Colonic mucosa (tissue), 4 donors: ENCODE data around the gene MYH11. TPM values are rescaled to one million over a fixed set of nuclear protein-coding genes. Genes with fewer than 3 reads are reported as not detected.

ENCODE experiments used
- DNase-seq: peaks from one replicate; pipeline ENCODE4 v3.0.0-alpha.2; 2020
- H3K27ac ChIP-seq: fragments of 200-600 bp; one replicate; pipeline ENCODE4 v1.8.0; 2021
- H3K27me3 ChIP-seq: fragments of 200-600 bp; one replicate; pipeline ENCODE4 v1.8.0; 2021
- H3K36me3 ChIP-seq: fragments of 200-600 bp; one replicate; pipeline ENCODE4 v1.8.0; 2021
- H3K4me1 ChIP-seq: fragments of 200-600 bp; one replicate; pipeline ENCODE4 v1.8.0; 2021; ENCODE audit warnings: mild to moderate bottlenecking
- H3K4me3 ChIP-seq: fragments of 200-600 bp; one replicate; pipeline ENCODE4 v1.8.0; 2021
- H3K9ac ChIP-seq, 2 donors: one replicate each; pipeline ENCODE4 v1.7.0; 2013; ENCODE audit warnings: control low read depth in 2 of 2, low read depth in 2 of 2, low read length in 2 of 2
- H3K9me3 ChIP-seq: fragments of 200-600 bp; one replicate; pipeline ENCODE4 v1.8.0; 2021
- CTCF ChIP-seq: fragments of 200-600 bp; IDR thresholded peaks from one replicate; pipeline ENCODE4 v1.8.0; 2022; ENCODE audit warnings: antibody characterized with exemption, mild to moderate bottlenecking
- intact Hi-C: fragments of 100-400 bp; cut with DNase I; formaldehyde crosslinking; loops from one replicate; pipeline ENCODE4 v1.14.1; 2022
- total RNA-seq, 2 donors: library from RNA; stranded (reverse); fragmentation: NEBNext Ultra II Directional in 1 of 2; extraction: Animal tissue kit (Norgen Biotek cat#: 25700) in 1 of 2; gene quantifications; one replicate each; pipeline ENCODE4 v1.2.1, GENCODE V29; 2021
- donor health status: healthy.
- donor health status: DM: no; HTN: no; CAD: no.
- donor health status: DM: no; HTN: no; CAD: no.

The MYH11 gene
- total RNA-seq, 2 donors from 2014 or later: 30.0 to 770 TPM

DNA sequence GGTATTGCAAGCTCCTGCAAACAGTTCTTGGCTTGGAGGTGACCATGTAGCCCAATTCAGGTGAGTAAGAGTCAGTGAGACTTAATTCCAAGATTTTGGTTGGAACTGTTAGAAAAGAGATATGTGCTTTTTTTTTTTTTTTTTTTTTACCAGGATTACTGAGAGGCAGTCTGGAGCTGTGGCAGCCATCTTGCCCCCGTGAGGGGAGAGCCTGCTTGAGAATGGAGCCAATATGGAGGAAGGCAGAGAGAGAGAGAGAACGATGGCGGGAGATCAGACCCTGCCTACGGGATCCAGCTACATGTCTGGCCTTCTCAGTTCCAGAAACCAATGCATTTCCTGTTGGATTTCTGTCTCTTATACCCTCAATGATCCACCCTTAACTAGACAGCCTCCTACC lies 97.8 kb downstream of the MYH11 start:
- Histone ChIP-seq H3K9me3 (no peaks in the 10 kb centered on the region), H3K27me3 (no peaks in the 10 kb centered on the region), H3K36me3 (no peaks in the 10 kb centered on the region), H3K27ac (no peak overlapping the region), H3K4me3 (no peak overlapping the region), H3K9ac (no peak overlapping the region), H3K4me1 (no peaks in the 10 kb centered on the region)
- intact Hi-C loops: no loop called here
- no peak for DNase-seq
- TF ChIP-seq CTCF: no peak

DNA sequence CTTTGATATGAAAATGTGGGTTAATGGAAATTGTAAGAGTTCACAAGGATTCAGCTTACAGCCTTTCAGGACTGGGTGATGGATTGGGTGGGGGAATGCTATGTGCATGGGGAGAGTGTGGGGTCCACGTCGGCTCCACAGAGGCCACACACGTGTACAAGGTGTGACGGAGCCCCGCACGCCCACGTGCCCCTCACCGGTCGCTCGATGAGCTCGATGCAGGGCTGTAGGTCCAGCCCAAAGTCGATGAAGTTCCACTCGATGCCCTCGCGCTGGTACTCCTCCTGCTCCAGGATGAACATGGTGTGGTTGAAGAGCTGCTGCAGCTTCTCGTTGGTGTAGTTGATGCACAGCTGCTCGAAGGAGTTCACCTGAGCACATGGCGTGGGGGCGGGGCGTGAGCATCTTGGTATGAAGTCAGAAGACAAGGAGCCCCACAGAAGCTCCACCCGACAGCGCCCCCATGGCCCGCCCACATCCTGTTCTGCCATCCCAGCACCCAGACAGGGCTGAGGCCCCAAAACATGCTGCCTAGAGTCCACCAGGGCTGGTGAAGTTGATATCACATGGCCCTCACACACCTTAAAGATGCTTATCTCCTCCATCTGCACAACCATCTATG lies 99.1 kb downstream of the MYH11 start:
- no peaks in the 10 kb centered on the region for H3K4me1 ChIP-seq
- no peak overlapping the region for H3K9ac ChIP-seq
- no peaks in the 10 kb centered on the region for H3K27me3 ChIP-seq
- no peak overlapping the region for H3K27ac ChIP-seq
- H3K4me3 ChIP-seq: no peak overlapping the region
- DNase-seq: no peak
- no peaks in the 10 kb centered on the region for H3K36me3 ChIP-seq
- no peak for TF ChIP-seq CTCF
- H3K9me3 ChIP-seq: no peaks in the 10 kb centered on the region
- intact Hi-C loops: no loop called here

GRCh38 chr16:15757077-15757386 lies 99.8 kb downstream of the MYH11 start:
- Histone ChIP-seq H3K4me3 (no peak overlapping the region), H3K9me3 (no peaks in the 10 kb centered on the region), H3K9ac (no peak overlapping the region), H3K4me1 (no peaks in the 10 kb centered on the region), H3K27ac (no peak overlapping the region), H3K36me3 (no peaks in the 10 kb centered on the region), H3K27me3 (no peaks in the 10 kb centered on the region)
- no peak for DNase-seq
- no peak for TF ChIP-seq CTCF
- intact Hi-C loops: no loop called here

DNA sequence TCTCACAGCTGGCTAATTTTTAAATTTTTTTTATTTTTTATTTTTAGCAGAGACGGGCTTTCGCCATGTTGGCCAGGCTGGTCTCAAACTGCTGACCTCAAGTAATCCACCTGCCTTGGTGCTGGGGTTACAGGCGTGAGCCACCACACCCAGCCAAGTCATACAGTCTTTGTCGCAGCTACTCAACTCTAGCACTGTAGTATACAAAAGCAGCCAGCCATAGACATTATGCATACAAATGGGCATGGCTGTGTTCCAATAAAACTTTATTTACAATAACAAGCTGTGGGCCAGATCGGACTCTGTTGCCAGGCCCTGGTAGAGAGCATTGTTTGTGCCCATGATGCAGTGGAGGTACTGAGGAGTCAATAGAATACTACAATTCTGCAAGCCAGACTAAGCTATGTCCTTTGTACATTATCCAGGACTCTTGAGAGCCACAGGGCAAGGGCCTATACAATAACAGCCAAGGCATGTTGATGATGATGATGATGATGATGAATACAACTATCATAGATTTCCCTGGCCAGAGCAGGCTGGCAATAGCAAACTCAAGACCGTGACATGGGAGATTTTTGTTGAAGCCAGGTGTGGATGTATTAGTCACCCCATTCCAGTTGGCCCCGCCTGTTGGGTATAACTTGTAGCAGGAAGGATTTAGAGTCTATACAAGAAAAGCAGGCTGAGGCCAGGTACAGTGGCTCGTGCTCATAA lies 101.8 kb downstream of the MYH11 start:
- TF ChIP-seq CTCF: no peak
- Histone ChIP-seq H3K4me3 (no peak overlapping the region), H3K9me3 (no peaks in the 10 kb centered on the region), H3K4me1 (no peaks in the 10 kb centered on the region), H3K27ac (no peak overlapping the region), H3K9ac (no peak overlapping the region), H3K27me3 (no peaks in the 10 kb centered on the region), H3K36me3 (no peaks in the 10 kb centered on the region)
- intact Hi-C loops: no loop called here
- DNase-seq: no peak

DNA sequence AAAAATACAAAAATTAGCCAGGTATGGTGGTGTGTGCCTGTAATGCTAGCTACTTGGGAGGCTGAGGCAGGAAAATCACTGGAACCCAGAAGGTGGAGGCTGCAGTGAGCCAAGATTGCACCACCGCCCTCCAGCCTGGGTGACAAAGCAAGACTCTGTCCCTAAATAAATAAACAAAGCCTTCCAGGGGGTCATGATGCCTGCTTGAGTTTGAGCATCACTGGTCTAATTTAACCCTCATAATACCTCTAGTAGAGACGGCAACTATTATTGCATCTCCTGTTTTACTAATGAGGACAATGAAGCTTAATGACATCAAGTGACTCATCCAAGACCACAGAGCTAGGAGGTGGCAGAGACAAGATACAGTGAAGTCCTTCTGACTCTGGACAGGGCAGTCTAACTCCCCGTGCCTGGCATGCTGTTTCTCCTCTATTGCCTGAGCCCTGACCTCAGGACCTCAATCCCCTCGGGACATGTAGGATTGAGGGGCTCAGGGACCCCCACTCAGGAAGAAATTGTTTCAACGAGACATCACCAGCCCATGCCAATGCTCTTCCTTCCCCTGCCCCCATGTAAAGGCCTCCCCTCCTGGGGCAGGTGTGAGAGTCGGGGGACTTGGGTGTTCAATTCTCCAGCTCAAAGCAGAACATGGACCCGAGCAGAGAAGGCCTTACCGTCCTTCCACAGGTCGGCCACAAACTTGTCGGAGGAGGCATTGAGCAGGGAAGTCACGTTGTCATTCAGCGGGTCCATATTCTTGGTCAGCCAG lies 103.9 kb downstream of the MYH11 start:
- H3K4me3 ChIP-seq: no peak overlapping the region
- no peak for TF ChIP-seq CTCF
- H3K27ac ChIP-seq: no peak overlapping the region
- no peak for DNase-seq
- H3K9ac ChIP-seq: no peak overlapping the region
- no peaks in the 10 kb centered on the region for H3K4me1 ChIP-seq
- no peaks in the 10 kb centered on the region for H3K27me3 ChIP-seq
- H3K36me3 ChIP-seq: no peaks in the 10 kb centered on the region
- no peaks in the 10 kb centered on the region for H3K9me3 ChIP-seq
- intact Hi-C loops: no loop called here
